Lower leg skin (tissue), 4 donors: ENCODE data around the gene FCHSD1. TPM values are rescaled to one million over a fixed set of nuclear protein-coding genes. Genes with fewer than 3 reads are reported as not detected.

Source experiments
- DNase-seq, 2 donors: peaks; one replicate each; pipeline ENCODE4 v3.0.0-alpha.2; 2019; ENCODE audit warnings: low spot score in 2 of 2
- H3K4me3 ChIP-seq: fragments of 200-600 bp; sonication (generic); 2 replicates; pipeline ENCODE4 v1.5.1; 2017; ENCODE audit warnings: mild to moderate bottlenecking, low read depth; ENCODE audit not compliant: poor library complexity, severe bottlenecking
- CTCF ChIP-seq, 3 donors: fragments of 450-650 bp; IDR thresholded peaks; one replicate each; pipeline ENCODE4 v1.5.1; 2016; ENCODE audit warnings: antibody characterized with exemption in 3 of 3, mild to moderate bottlenecking in 3 of 3, moderate library complexity in 2 of 3
- POLR2A ChIP-seq, 2 donors: fragments of 450-650 bp; IDR thresholded peaks; one replicate each; pipeline ENCODE4 v1.6.1; 2016 to 2017; ENCODE audit warnings: antibody characterized with exemption in 2 of 2, mild to moderate bottlenecking in 1 of 2, moderate library complexity in 1 of 2
- WGBS, 2 donors: methylation state at CpG; one replicate each; pipeline ENCODE4 v1.1.5; 2018; 5-methylcytosine and 5-hydroxymethylcytosine counted together
- intact Hi-C: fragments of 100-400 bp; cut with DNase I; formaldehyde crosslinking; loops from one replicate; pipeline ENCODE4 v1.15.0; 2023; ENCODE audit warnings: low total_unique reads
- total RNA-seq, 4 donors: library from RNA; depleted of rRNA; stranded (reverse); fragments of >200 nt; gene quantifications; one replicate each; pipeline ENCODE4 v1.1.0, GENCODE V29; 2016

FCHSD1 gene
- total RNA-seq, 4 donors from 2014 or later = 72.1 to 136 (median 101) TPM

- 87 to 93% methylated on average over 6 of the region's 6 CpGs for WGBS, 2 donors
- no peak for DNase-seq
Observed at GRCh38 chr5:141646026-141646425, 5.2 kb downstream of the FCHSD1 start.

GRCh38 chr5:141641634-141642267, 9.5 kb downstream of the FCHSD1 start:
- no peak overlapping the region for H3K4me3 ChIP-seq
- TF ChIP-seq POLR2A (IDR thresholded peaks at IDR 0.05) = no peak
- no peak for TF ChIP-seq CTCF (IDR thresholded peaks at IDR 0.05)
- intact Hi-C loops = no loop called here
- peak in 1 of 2 donors; percentile 70 for DNase-seq
- 94 to 97% methylated on average over 2 of the region's 2 CpGs for WGBS, 2 donors

More at GRCh38 chr5:141646026-141646425, 5.2 kb downstream of the FCHSD1 start:
- intact Hi-C loops = no loop called here
- no peak for TF ChIP-seq POLR2A (IDR thresholded peaks at IDR 0.05)
- TF ChIP-seq CTCF (IDR thresholded peaks at IDR 0.05) = no peak
- no peak overlapping the region for H3K4me3 ChIP-seq

- 88 to 89% methylated on average over 9 of the region's 9 CpGs for WGBS, 2 donors
- H3K4me3 ChIP-seq = no peak overlapping the region
- intact Hi-C loops = no loop called here
- TF ChIP-seq POLR2A (IDR thresholded peaks at IDR 0.05) (no peak), CTCF (IDR thresholded peaks at IDR 0.05) (no peak)
- DNase-seq = peak in 1 of 2 donors; percentile 75
Observed at GRCh38 chr5:141640698-141641097, 10.5 kb downstream of the FCHSD1 start.

- no peak for DNase-seq
- TF ChIP-seq POLR2A (IDR thresholded peaks at IDR 0.05) (no peak), CTCF (IDR thresholded peaks at IDR 0.05) (no peak)
- H3K4me3 ChIP-seq = no peak overlapping the region
- 75 to 100% methylated on average over 3 of the region's 3 CpGs for WGBS, 2 donors
- intact Hi-C loops = no loop called here
Observed at GRCh38 chr5:141640051-141640415, 11.2 kb downstream of the FCHSD1 start.

GRCh38 chr5:141639357-141640050, 11.7 kb downstream of the FCHSD1 start:
- intact Hi-C loops = no loop called here
- DNase-seq = peak in 1 of 2 donors; percentile 82
- 86 to 90% methylated on average over 8 to 12 of the region's 12 CpGs for WGBS, 2 donors
- TF ChIP-seq POLR2A (IDR thresholded peaks at IDR 0.05) = no peak
- no peak for TF ChIP-seq CTCF (IDR thresholded peaks at IDR 0.05)
- H3K4me3 ChIP-seq = no peak overlapping the region
